ENCODE data around the gene SPNS3.

- no peak for TF ChIP-seq CTCF (IDR thresholded peaks at IDR 0.05)
- no peak for TF ChIP-seq EP300 (IDR thresholded peaks at IDR 0.05)
- no peak for TF ChIP-seq POLR2A (IDR thresholded peaks at IDR 0.05)
These were observed 16.5 kb upstream of the SPNS3 start for GRCh38 chr17:4417129-4417667.
